Psoas muscle (tissue), 8 donors: ENCODE data around the gene AFF3. TPM values are rescaled to one million over a fixed set of nuclear protein-coding genes. Genes with fewer than 3 reads are reported as not detected.
"Not testable (repeated sequence)": the region's sequence is repeated elsewhere in the genome, so short reads cannot be mapped to it uniquely, and the experiment has no call there.

ENCODE experiments used
- ATAC-seq, 4 donors: fragments of 200-7000 bp; cut with Tn5 transposase; one replicate each; pipeline ENCODE4 v1.9.1; 2020; ENCODE audit warnings: moderate library complexity in 3 of 4, mild to moderate bottlenecking in 2 of 4
- DNase-seq, 2 donors: peaks; one replicate each; pipeline ENCODE4 v3.0.0-alpha.2; 2020
- H3K27ac ChIP-seq: fragments of 200-600 bp; one replicate; pipeline ENCODE4 v1.8.0; 2022
- H3K27me3 ChIP-seq, 3 donors: fragments of 200-600 bp in 1 of 3; one replicate each; pipeline versions ENCODE4 v1.6.1 to v1.8.0; 2013 to 2022; ENCODE audit warnings: low read length in 2 of 3, mild to moderate bottlenecking in 2 of 3, moderate library complexity in 1 of 3; ENCODE audit not compliant: insufficient read depth in 3 of 3
- H3K36me3 ChIP-seq, 2 donors: fragments of 200-600 bp in 1 of 2; one replicate each; pipeline versions ENCODE4 v1.6.1 to v1.8.0; 2013 to 2022; ENCODE audit warnings: low read depth in 1 of 2, mild to moderate bottlenecking in 1 of 2, moderate library complexity in 1 of 2; ENCODE audit not compliant: insufficient read depth in 1 of 2
- H3K4me1 ChIP-seq: fragments of 200-600 bp; one replicate; pipeline ENCODE4 v1.8.0; 2022
- H3K4me3 ChIP-seq: fragments of 200-600 bp; one replicate; pipeline ENCODE4 v1.8.0; 2022; ENCODE audit warnings: mild to moderate bottlenecking
- H3K9me3 ChIP-seq: fragments of 200-600 bp; one replicate; pipeline ENCODE4 v1.8.0; 2022
- WGBS, 3 donors: extraction: QIAGEN DNeasy Blood & Tissue Kit; methylation state at CpG; one replicate each; pipeline versions ENCODE4 v1.1.6 to v1.1.7; 2013; 5-methylcytosine and 5-hydroxymethylcytosine counted together
- intact Hi-C, 2 donors: fragments of 100-400 bp; cut with DNase I; formaldehyde crosslinking; loops; one replicate each; pipeline versions ENCODE4 v1.11.0 to v1.14.2; 2022
- polyA plus RNA-seq, 3 donors: library from polyadenylated mRNA; stranded (reverse); fragments of 200-250 nt; gene quantifications; one replicate each; pipeline ENCODE4 v1.2.3, GENCODE V29; 2013
- total RNA-seq, 4 donors: library from RNA; stranded (reverse); fragmentation: NEBNext Ultra II Directional in 2 of 4; extraction: Animal tissue kit (Norgen Biotek cat#: 25700) in 2 of 4; gene quantifications; one replicate each; pipeline versions ENCODE4 v1.2.1 to v1.2.4, GENCODE V29; 2021 to 2023
- TF ChIP-seq, protein P1 (sequence below): fragments of 200-600 bp; IDR thresholded peaks from one replicate; pipeline ENCODE4 v1.8.0; 2022; ENCODE audit warnings: antibody characterized with exemption
- donor health status: healthy with polysubstance abuse.
- donor health status: DM: no; HTN: no; CAD: no; lungs with moderate emphysema.
- donor health status: Bipolar disorder and iron deficiency.
- donor health status: healthy.
- donor health status: DM: yes; HTN: yes; CAD: no.
- donor health status: DM: no; HTN: no; CAD: no.
- donor health status: DM: no; HTN: no; CAD: no.
- donor health status: DM: yes; HTN: yes; CAD: no.

AFF3 gene
- total and polyA plus RNA-seq, 7 donors, result 0.08 to 2.9 (median 0.44) TPM

DNA sequence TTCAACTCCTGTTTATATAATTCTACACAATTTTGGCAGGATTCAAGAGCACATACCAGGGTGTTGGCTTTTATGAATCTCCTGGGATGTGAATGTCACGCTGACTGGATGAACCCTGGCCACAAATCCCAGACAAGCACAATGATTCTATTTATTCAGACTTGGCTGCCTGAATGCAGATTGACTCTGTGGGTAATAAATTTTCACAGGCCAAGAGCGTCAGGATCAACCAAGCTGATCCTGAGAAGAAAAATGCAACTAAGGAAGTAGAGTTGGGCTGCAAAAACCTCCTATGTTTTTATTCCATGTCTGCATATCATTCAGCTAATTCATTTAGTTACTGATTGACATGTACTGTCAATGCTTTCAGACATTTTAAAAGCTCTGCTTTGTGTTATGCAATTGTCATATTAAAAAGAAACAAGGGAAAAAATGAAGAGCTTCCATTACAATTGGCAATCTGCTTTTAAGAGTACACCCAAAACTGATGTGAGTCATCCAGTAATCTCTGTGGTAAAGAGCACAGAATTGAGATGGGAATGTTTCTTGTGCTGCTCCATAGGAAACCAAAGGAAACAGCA, 479.5 kb downstream of the AFF3 start:
- TF ChIP-seq, protein P1, sequence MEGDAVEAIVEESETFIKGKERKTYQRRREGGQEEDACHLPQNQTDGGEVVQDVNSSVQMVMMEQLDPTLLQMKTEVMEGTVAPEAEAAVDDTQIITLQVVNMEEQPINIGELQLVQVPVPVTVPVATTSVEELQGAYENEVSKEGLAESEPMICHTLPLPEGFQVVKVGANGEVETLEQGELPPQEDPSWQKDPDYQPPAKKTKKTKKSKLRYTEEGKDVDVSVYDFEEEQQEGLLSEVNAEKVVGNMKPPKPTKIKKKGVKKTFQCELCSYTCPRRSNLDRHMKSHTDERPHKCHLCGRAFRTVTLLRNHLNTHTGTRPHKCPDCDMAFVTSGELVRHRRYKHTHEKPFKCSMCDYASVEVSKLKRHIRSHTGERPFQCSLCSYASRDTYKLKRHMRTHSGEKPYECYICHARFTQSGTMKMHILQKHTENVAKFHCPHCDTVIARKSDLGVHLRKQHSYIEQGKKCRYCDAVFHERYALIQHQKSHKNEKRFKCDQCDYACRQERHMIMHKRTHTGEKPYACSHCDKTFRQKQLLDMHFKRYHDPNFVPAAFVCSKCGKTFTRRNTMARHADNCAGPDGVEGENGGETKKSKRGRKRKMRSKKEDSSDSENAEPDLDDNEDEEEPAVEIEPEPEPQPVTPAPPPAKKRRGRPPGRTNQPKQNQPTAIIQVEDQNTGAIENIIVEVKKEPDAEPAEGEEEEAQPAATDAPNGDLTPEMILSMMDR, result no peak
- H3K27me3 ChIP-seq, result no peaks in the 10 kb centered on the region
- H3K36me3 ChIP-seq, result no peaks in the 10 kb centered on the region
- peak; percentile 43 to 64 (median 51) for ATAC-seq
- intact Hi-C loops, result no loop called here
- H3K4me3 ChIP-seq, result no peak overlapping the region
- peaks cover 14% of the 10 kb centered on the region for H3K4me1 ChIP-seq
- H3K9me3 ChIP-seq, result no peaks in the 10 kb centered on the region
- no peak for DNase-seq
- 5 to 8% (median 7%) methylated on average over 2 of the region's 2 CpGs for WGBS, 3 donors
- H3K27ac ChIP-seq, result no peak overlapping the region

DNA sequence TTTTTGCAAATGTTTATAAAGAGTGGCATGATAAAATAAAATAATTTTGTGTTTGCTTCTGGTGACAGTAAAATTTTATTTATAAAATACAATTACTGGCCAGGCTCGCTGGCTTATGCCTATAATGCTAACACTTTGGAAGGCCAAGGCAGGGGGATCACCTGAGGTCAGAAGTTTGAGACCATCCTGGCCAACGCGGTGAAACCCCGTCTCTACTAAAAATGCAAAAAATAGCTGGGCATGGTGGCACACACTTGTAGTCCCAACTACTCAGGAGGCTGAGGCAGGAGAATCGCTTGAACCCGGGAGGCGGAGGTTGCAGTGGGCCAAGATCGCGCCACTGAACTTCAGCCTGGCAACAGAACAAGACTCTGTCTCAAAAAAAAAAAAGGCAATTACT, 480.6 kb downstream of the AFF3 start:
- H3K4me3 ChIP-seq, DNase-seq, ATAC-seq, H3K27ac ChIP-seq, H3K9me3 ChIP-seq, H3K27me3 ChIP-seq, intact Hi-C loops, H3K36me3 ChIP-seq: not testable (repeated sequence)
- WGBS, 3 donors, result 92 to 95% (median 95%) methylated on average over 9 of the region's 9 CpGs
- H3K4me1 ChIP-seq, result peaks cover 14% of the 10 kb centered on the region

DNA sequence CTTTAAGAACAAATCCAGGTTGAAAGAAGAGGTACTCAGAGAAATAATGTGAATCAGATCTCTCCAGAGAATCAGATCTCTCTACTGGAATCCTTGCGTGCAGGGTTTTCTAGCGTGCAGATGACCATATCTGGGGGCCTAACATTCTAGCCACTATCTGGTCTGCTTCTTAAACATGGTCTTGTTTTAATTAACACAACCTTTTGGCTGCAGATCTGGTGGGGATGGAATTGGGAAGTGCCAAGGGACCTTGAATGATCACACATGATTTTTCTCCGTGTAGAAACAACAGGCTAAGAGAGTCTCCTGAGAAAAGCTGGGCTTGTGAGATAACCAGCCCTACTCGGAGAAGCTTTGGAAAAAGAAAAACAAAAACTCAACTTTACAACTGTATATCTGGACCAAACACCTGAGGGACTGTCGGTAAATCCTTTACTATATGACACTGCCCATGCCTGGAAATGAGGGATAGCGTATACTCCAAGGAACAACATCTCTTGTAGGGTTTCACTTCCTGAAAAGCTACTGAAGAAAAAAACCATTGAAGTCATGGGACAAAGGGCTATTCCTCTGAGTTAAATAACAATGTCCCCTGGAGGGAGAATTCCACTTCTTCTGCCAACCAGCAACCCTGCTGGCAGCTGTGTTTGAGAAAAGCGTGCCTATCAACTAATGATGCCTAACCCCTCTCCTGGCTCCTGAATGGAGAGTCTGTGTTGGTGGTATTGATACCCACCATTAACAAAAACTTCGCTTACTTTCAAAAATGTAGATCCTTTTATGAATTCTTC, 481.6 kb downstream of the AFF3 start:
- intact Hi-C loops, result no loop called here
- DNase-seq (no peak), ATAC-seq (no peak)
- Histone ChIP-seq H3K27ac (no peak overlapping the region), H3K4me1 (peaks cover 14% of the 10 kb centered on the region), H3K9me3 (no peaks in the 10 kb centered on the region), H3K36me3 (no peaks in the 10 kb centered on the region), H3K4me3 (no peak overlapping the region), H3K27me3 (no peaks in the 10 kb centered on the region)
- TF ChIP-seq, protein P1, result no peak
- WGBS, 3 donors, result 78 to 83% (median 80%) methylated on average over 8 of the region's 8 CpGs

DNA sequence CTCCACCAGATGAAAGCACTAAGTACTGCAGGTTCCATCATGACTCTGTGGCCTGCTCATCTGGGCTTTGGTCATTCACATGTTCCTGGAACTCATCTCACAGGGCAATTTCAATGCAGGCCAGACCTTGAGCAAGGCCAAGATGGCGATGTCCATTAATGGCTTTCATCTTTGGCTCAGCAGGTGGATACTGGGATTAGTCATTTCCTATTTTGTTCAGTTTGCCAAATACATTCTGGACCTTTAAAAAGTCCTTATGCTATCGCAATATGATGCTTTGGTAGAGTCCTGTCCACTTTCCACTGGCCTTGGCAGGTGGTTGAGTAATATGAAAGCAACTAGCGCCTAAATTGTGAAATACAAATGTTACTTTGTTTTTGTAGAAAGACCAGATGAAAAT, 482.5 kb downstream of the AFF3 start:
- Histone ChIP-seq H3K4me3 (no peak overlapping the region), H3K36me3 (no peaks in the 10 kb centered on the region), H3K27me3 (no peaks in the 10 kb centered on the region), H3K27ac (no peak overlapping the region), H3K9me3 (no peaks in the 10 kb centered on the region), H3K4me1 (peaks cover 14% of the 10 kb centered on the region)
- intact Hi-C loops, result no loop called here
- TF ChIP-seq, protein P1, result no peak
- DNase-seq, result peak; percentile 46 to 69
- ATAC-seq, result peak; percentile 73 to 83 (median 81)
- WGBS, 3 donors, result 54 to 76% (median 57%) methylated on average over 3 of the region's 3 CpGs

DNA sequence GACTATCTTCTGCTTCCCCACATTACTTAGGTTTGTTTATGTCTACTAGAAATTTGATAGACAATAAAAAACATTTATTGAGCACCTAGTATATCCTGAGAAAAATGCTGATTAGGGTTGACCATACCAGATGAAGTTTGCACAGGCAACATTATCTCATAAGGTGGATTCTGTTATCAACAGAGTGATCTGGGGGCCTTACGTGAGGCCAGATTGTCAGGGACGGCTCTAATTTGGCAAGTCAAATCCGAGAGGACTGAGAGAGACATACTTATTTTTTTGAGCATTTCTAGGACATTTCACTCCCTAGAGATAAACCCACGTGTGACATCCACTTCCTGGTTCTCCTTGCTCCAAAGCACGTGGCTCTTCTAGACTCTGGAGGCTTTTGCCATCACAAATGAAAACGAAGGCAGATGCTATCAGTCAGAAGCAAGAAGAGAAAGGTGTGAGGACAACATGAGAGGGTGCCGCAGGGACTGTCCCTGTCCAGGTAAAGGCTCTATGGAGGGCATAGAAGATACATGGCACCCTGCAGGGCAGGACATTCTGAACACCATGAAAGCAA, 484.6 kb downstream of the AFF3 start:
- ATAC-seq (no peak), DNase-seq (no peak)
- TF ChIP-seq, protein P1, result no peak
- 71 to 74% (median 73%) methylated on average over 7 of the region's 7 CpGs for WGBS, 3 donors
- no peaks in the 10 kb centered on the region for H3K36me3 ChIP-seq
- no peaks in the 10 kb centered on the region for H3K27me3 ChIP-seq
- no peak overlapping the region for H3K4me3 ChIP-seq
- intact Hi-C loops, result no loop called here
- H3K9me3 ChIP-seq, result no peaks in the 10 kb centered on the region
- H3K27ac ChIP-seq, result no peak overlapping the region
- H3K4me1 ChIP-seq, result peaks cover 5% of the 10 kb centered on the region
